Effector CD8-positive, alpha-beta T cell (primary cell): ENCODE measurements around the gene MED27.

Experiments used
- DNase-seq: peaks from one replicate; lab custom pipeline; 2025; lab: John Stamatoyannopoulos, UW

Gene MED27

DNA sequence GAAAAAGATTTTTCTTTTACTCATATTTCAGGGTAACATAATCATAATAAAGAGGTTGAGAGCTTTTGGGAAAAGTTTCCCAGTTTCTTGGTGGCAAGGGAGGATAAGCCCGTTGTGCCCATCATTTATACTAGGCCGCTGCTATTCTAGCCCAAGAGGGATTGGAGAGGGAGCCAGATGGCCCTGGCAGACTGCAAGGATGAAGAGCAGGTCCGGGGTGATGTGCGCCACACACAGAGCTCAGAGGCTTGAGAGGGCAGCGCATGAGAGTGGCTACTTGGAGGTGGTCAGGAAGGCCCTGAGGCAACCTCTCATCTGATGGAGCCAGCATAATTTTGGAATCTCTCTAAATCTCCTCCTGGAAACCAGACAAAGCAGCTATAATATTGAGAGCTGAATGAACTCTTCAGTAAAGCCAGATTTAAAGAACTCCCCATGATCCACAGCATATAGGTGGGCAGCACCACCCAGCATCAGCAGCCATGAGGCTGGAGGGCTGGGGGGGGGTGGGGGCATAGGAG lies 110.1 kb downstream of the MED27 start:
- no peak for DNase-seq

DNA sequence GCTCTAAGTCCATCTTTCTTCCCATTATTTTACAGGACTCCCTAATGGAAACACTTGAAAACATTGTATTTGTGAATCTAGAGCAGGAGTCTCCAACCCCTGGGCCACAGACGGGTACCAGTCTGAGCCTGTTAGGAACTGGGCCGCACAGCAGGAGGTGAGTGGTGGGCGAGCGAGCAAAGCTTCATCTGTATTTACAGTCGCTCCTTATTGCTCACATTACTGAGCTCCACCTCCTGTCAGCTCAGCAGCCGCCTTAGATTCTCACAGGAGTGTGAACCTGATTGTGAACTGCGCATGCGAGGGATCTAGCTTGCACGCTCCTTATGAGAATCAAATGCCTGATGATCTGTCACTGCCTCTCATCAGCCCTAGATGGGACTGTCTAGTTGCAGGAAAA lies 111.0 kb downstream of the MED27 start:
- no peak for DNase-seq

GRCh38 chr9:131965841-131966240 lies 113.8 kb downstream of the MED27 start:
- no peak for DNase-seq

DNA sequence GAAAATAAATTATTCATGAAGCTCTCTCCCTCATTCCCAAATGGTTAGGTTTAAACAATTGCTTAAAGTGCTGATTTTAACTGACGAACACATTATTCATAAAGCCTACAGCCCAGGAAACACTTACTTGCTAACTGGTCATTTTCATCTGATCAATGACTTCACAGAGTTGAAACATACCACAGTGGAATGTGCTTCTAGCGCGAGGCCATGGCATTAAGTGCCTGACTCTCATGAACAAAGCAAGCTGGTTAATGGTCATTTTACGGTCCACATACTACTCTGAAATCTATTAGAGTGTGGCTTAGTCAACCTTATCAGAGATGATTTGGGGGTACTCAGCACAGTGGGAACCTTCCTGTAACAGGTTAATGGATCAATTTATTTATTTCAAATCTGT lies 114.6 kb downstream of the MED27 start:
- DNase-seq: no peak

DNA sequence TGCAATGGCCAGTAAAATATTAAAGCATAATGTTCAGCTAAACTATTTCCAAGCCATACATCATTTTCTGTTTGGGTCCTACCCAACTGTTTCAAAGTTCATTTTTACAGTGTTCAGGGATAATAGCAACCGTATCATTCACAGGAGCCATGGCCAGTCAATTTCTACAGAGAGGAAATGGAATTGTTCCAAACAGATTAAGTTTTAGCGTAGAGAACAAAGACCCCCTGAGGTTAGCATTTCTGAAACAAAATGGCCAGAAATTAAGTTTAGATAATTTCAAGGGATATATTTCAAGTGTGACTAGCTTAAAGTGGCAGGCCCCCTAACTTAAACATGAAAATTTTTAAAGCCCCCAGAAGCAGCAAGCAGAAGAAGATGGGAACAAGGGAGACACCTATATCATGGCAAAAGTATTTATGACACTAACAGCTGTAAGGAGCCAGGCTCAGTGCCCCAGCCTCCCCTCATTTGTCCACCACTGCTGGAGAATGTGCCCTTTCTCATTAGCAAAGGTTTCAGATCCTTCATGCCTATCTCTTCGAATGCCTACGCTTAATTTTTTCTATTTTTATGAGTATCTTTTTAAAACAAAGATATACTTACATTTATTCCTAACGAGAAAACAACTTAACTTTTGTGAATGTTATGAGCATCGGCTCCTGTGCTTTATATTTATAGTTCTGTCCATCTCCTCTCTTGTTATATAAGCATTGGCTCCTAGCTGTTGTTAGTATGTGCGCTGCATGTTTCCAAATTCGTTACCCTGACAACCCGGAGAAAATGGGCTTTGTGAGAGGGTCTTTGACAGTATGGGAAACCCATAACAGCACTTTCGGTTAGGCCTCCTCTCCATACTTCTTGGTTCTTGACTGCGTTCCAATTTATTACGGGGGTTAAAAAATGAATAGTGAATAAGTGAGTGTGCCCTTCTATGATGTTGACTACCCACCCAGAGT lies 116.3 kb downstream of the MED27 start:
- DNase-seq: no peak

GRCh38 chr9:131961496-131961880 lies 118.2 kb downstream of the MED27 start:
- no peak for DNase-seq

DNA sequence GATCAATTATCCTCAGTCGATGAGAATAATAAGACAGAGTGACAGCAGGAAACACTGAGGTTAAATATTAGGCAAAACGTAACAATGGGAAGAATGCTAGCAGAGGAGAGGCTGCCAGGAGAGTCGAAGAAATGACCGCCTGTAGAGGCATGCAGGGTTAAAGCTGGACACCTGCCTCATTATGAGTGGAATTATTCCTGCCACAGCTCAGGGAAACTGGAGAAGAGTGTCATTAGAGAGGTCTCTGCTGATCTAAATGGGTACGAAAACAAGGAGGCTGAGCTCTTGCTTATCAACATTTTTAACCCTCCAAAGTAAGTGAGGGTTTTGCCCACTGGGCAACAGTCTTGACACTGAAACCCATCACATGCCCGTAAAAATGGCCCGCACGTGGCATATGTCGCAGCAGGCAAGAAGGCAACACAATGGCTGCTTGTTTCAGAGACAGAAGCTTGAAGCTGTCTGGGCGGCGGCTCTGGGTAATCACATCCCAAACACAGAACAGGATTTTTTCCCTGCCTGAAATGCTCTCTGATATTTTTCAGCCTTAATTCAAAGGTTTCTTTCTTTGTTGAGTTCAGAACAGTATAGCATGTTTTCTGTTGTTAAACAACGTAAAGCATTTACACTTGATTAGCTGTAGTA lies 118.7 kb downstream of the MED27 start:
- DNase-seq: no peak

DNA sequence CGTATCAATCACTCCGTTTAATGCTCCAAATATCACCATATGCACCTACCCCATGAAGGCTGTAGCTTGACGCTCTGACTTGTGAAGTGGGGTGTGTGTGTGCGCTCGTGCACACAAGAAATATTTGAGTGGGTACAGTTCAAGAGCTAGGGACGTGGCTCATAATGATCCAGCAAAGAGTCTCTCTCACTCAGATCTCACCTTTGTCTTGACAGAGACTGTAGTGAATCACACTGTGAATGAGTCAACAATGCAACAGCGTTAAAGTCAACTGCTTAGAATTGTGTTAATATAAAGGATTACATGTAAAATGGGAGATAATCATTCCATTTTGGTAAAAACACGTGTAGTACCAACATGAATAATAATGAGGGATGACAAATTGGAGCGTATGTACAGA lies 119.4 kb downstream of the MED27 start:
- no peak for DNase-seq

- DNase-seq: no peak
Measured at GRCh38 chr9:131959887-131960286, 119.8 kb downstream of the MED27 start.

GRCh38 chr9:131959056-131959455 lies 120.6 kb downstream of the MED27 start:
- DNase-seq: no peak

DNA sequence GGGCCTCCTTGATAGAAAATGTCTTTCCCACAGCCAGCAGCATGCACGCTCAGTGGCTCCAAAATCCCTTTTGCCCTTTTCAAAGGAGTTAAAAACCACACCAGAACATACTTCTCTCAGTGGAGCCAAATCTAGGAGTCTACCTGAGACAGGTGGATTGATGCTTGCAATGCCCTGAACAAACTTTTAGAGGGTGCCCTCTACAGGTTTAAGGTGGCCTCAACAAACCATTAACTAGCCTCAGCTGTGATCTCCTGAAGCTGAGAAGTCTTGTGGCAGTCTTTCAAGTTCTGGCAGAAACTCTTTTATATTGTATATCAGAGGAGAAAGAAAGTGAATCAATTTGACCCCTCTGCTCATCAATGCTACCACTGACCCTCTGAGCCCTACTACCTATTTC lies 125.4 kb downstream of the MED27 start:
- DNase-seq: no peak

- no peak for DNase-seq
Measured at GRCh38 chr9:131951905-131952304, 127.8 kb downstream of the MED27 start.

DNA sequence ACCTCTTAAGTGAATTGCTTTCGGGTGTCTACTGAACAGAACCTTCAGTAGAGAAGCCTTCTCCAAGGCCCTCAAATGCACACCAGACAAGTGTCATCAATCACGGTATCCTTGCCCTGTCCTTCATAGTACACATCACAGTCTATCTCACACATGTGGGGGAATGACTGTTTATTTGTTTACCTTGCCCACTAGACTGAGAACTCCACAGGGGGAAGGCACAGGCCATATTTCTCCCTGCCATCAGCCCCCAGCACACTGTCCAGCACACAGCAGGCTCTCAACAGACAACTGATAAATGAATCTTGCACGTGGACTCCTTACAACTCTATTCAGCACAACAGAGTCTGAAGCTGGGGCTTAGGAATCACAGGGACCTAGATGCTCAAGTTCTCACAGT lies 128.5 kb downstream of the MED27 start:
- no peak for DNase-seq

GRCh38 chr9:131950487-131950886 lies 129.2 kb downstream of the MED27 start:
- DNase-seq: no peak

GRCh38 chr9:131946180-131946579 lies 133.5 kb downstream of the MED27 start:
- DNase-seq: no peak

GRCh38 chr9:131943351-131943841 lies 136.3 kb downstream of the MED27 start:
- no peak for DNase-seq

DNA sequence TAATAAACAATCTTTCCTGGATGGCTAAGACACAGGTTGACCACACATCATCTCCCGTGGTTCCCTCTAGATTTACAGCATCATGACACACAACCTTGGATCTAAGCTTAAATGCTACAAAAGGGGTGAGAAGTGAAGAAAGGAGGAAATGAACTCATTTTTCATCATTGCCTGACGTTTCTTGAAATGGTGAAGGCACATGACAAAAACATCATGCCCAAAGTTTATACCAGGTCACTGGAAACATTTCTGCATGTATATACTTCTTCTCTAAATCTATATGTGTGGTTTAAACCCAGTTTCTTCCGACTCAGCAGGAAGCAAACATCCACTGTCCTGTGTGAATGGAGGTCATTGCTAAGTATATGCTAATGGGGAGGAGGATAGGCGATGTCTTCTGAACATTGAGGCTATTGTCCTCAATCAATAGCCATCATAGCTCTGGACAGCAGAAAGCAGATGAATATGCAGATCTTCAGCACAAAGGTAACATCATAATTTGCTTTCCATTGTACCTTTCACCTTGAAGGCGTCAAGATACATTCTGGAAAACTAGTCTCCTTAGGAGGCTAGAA lies 137.4 kb downstream of the MED27 start:
- no peak for DNase-seq

- DNase-seq: no peak
Measured at GRCh38 chr9:131937451-131937850, 142.2 kb downstream of the MED27 start.

DNA sequence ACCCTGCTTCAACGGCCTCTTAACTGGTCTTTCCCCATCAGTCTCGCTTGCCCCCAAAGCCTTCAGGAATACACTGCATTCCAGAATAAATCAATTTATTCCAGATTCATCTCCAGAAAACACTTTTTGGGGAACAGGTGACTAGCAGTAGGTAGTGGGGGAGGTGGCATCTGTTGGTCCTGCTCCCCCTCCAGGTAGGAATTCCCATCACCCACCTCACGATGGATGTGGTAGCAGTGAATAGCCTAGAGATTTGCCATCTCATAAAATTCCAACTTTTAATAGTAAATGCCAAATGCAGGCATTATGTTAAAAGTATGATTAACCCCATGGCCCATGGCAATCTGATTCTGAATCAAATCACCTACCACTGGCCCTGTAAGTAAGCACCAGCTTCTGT lies 142.7 kb downstream of the MED27 start:
- no peak for DNase-seq

DNA sequence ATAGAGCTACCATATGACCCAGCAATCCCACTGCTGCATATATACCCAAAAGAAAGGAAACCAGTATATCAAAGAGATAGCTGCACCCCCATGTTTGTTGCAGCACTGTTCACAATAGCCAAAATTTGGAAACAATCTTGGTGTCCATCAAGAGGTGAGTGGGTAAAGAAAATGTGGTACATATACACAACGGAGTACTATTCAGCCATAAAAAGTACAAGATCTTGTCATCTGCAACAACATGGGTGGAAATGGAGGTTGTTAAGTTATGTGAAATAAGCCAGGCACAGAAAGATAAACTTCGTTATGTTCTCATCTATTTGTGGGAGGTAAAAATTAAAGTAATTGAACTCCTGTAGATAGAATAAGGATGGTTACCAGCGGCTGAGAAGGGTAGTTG lies 145.0 kb downstream of the MED27 start:
- DNase-seq: no peak

- no peak for DNase-seq
Measured at GRCh38 chr9:131927091-131927490, 152.6 kb downstream of the MED27 start.

DNA sequence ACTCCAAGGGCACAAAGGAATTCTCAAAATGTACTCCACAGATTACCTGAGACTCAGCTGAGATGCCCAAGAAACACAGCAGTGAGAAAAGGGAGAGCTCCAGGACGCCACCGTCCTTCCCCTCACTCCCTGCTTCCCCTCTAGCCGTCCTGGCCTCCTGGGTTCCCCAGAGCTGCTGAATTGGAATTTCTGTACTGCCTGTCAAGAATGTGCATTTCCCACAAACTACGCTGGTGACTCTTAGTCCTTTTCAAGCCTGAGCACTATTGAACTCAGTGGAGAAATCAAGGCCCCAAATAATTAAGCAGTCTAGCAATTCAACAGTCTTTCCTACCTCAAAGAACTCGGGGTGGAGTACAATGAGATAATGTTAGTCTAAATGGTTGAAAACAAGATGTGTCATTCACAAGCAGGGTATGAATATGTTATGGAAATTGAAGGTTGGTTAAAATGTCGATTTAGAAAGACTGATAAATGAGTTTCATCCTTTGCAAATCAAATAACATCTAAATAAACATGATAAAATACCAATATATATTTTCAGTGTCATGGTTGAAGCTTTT lies 153.2 kb downstream of the MED27 start:
- DNase-seq: no peak
